GM19438 (cell line): Measurements from ENCODE around the gene AKT1S1.
"Not testable (repeated sequence)": the region's sequence is repeated elsewhere in the genome, so short reads cannot be mapped to it uniquely, and the experiment has no call there.

Experiments used
- ATAC-seq: cut with Tn5 transposase; IDR thresholded peaks from one replicate; pipeline ENCODE4 v1.9.1; 2021; ENCODE audit warnings: low read depth; ENCODE audit not compliant: unreplicated experiment

AKT1S1 gene

DNA sequence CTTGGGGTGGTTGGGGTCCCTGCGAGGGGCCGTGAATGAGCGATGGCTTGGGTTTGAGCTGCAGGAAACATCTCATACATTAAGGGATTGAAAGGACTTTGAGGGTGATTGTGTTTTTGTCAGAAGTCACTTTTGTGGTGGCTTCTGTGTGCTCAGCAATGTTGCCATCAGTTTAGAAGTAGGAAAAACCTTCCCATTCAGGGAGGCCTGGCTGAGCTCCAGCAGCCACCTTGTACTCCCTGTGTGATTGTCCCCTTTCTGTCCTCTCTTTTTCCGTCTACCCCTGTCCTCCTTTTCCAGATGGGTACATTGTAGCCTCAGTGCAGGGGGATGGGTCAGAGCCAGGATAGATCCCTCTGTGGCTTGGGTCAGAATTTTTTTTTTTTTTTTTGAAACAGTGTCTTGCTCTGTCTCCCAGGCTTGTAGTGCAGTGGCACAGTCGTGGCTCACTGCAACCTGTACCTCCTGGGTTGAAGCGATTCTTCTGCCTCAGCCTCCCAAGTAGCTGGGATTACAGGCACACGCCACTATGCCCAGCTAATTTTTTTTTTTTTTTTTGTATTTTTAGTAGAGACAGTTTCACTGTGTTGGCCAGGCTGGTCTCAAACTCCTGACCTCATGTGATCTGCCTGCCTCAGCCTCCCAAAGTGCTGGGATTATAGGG, 57.6 kb downstream of the AKT1S1 start:
- not testable (repeated sequence) for ATAC-seq
